ENCODE measurements around the gene ZNF292.

The ZNF292 gene

GRCh38 chr6:87151781-87152525 is 3.4 kb upstream of the ZNF292 start:
- no peak for TF ChIP-seq CTCF (IDR thresholded peaks at IDR 0.05)

- no peak for TF ChIP-seq CTCF (IDR thresholded peaks at IDR 0.05)
Observed at GRCh38 chr6:87152526-87152955, 2.8 kb upstream of the ZNF292 start.

GRCh38 chr6:87154641-87154992 is 748 bp upstream of the ZNF292 start:
- no peak for TF ChIP-seq CTCF (IDR thresholded peaks at IDR 0.05)

GRCh38 chr6:87155842-87156815 is 764 bp downstream of the ZNF292 start:
- no peak for TF ChIP-seq CTCF (IDR thresholded peaks at IDR 0.05)

DNA sequence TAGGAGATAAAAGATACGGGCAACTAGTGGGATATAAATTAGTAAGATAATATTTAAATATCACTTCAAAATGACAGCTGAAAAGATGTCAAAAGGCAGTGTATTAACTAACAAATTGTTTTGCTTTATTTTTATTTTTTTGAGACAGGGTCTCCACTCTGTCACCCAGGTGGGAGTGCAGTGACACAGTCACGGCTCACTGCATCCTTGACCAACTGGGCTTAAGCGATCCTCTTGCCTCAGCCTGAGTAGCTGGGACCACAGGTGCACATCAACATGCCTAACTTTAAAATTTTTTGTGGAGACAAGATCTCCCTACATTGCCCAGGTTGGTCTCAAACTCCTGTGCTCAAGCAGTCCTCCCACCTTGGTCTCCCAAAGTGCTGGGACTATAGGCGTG is 5.9 kb downstream of the ZNF292 start:
- TF ChIP-seq CTCF (IDR thresholded peaks at IDR 0.05) = no peak

- no peak for TF ChIP-seq CTCF (IDR thresholded peaks at IDR 0.05)
Observed at GRCh38 chr6:87164004-87164403, 8.6 kb downstream of the ZNF292 start.

DNA sequence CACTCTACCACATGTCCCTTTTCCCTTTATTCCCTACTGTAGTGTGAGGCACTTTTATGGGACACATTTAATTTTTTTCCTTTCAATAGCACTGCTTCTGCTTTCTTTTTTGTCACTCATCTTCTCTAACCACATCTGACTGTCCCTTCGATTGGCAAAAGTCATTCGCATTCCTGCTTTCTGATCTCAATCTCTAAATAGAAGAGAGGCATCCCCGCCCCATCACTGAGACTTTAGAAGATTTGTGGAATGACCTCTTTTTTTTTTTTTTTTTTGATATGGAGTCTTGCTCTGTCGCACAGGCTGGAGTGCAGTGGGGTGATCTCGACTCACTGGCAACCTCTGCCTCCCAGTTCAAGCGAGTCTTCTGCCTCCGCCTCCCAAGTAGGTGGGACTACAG is 9.1 kb downstream of the ZNF292 start:
- no peak for TF ChIP-seq CTCF (IDR thresholded peaks at IDR 0.05)
